AG04450 (cell line): Measurements from ENCODE around the gene C1orf105. TPM values are rescaled to one million over a fixed set of nuclear protein-coding genes. Genes with fewer than 3 reads are reported as not detected.
"Not testable (repeated sequence)": the region's sequence is repeated elsewhere in the genome, so short reads cannot be mapped to it uniquely, and the experiment has no call there.

Source experiments
- CTCF ChIA-PET: fragments of 300-600, 350-600 bp; formaldehyde crosslinking; extraction: SDS; loops from one replicate; lab custom pipeline; 2022; ENCODE audit warnings: antibody characterized with exemption, inconsistent platforms; lab: Charles Lee
- POLR2A ChIA-PET: fragments of 350-600 bp; formaldehyde crosslinking; extraction: SDS; loops from one replicate; lab custom pipeline; 2021; ENCODE audit warnings: antibody characterized with exemption, inconsistent platforms; lab: Yijun Ruan, JAX
- DNase-seq: peaks from one replicate; pipeline ENCODE4 v3.0.0-alpha.2; 2011; ENCODE audit warnings: low read depth, low spot score
- H3K27ac ChIP-seq: one replicate; pipeline ENCODE4 v1.5.1; 2012; ENCODE audit warnings: low read depth, low read length, control low read depth
- H3K27me3 ChIP-seq: one replicate; pipeline ENCODE4 v1.6.0; 2012; ENCODE audit warnings: low read length; ENCODE audit not compliant: control insufficient read depth, insufficient read depth
- H3K4me3 ChIP-seq: 2 replicates; pipeline ENCODE4 v1.5.1; 2011; ENCODE audit warnings: mild to moderate bottlenecking, low read depth, low read length, control low read depth
- H3K9me3 ChIP-seq: 2 replicates; pipeline ENCODE4 v1.5.1; 2012; ENCODE audit warnings: low read length; ENCODE audit not compliant: control insufficient read depth, insufficient read depth
- CTCF ChIP-seq: IDR thresholded peaks from 2 replicates; pipeline ENCODE4 v1.5.1; 2011; ENCODE audit warnings: low read depth, low read length, control low read depth, inconsistent platforms
- polyA plus RNA-seq: library from polyadenylated mRNA; depleted of rRNA; stranded (reverse); fragments of >200 nt; gene quantifications from 2 replicates; pipeline ENCODE4 v1.2.3, GENCODE V29; 2011

The C1orf105 gene
- polyA plus RNA-seq, 1 experiment = not detected

DNA sequence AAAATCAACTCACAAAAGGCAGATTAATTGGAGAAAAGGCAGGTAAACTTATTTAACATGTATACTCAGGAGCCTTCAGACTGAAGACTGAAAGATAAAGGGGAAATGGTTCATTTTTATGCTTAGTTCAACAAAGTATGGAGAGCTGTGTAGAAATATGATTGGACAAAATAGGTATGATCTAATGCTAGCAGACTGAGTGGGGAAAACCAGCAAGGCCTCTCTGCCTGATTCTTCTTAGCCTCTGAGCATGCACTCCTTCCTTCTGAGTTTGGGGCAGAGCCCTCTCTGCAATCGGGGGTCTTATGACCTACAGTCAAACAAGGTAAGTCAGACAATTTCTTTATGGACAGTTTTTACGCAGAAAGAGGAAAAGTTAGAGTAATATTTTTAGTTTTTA lies 73.7 kb downstream of the C1orf105 start:
- Histone ChIP-seq H3K27ac (no peak overlapping the region), H3K9me3 (no peaks in the 10 kb centered on the region), H3K27me3 (peaks cover 24% of the 10 kb centered on the region), H3K4me3 (no peak overlapping the region)
- CTCF ChIA-PET = no interaction called here
- POLR2A ChIA-PET = no interaction called here
- TF ChIP-seq CTCF = no peak
- DNase-seq = no peak

DNA sequence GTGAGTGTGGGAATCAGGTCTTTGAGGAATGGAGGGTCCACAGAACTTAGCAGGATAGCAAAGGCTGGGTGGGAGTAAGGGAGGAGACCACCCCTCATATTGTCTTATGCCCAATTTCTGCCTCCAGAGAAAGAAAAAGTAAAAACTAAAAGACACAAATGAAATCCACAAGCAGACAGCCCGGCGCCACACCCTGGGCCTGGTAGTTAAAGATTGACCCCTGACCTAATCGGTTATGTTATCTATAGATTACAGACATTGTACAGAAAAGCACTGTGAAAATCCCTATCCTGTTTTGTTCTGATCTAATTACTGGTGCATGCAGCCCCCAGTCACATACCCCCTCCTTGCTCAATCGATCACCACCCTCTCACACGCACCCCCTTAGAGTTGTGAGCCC lies 75.6 kb downstream of the C1orf105 start:
- H3K4me3 ChIP-seq, DNase-seq, CTCF ChIA-PET, POLR2A ChIA-PET, H3K27ac ChIP-seq, H3K9me3 ChIP-seq: not testable (repeated sequence)
- peaks cover 15% of the 10 kb centered on the region for H3K27me3 ChIP-seq

- Histone ChIP-seq H3K9me3 (no peaks in the 10 kb centered on the region), H3K27ac (no peak overlapping the region), H3K27me3 (peaks cover 15% of the 10 kb centered on the region), H3K4me3 (no peak overlapping the region)
- no peak for DNase-seq
- no peak for TF ChIP-seq CTCF
- ChIA-PET CTCF (interaction anchor here (0.6 to 0.8 kb wide), 2 partner anchors 10 to 102 kb away, joined by 3 to 7 read pairs; no protein-coding TSS in a partner anchor), POLR2A (no interaction called here)
Measured at GRCh38 chr1:172496678-172497077, 76.2 kb downstream of the C1orf105 start.

- CTCF ChIA-PET = interaction anchor here (0.6 to 0.8 kb wide), 2 partner anchors 11 to 103 kb away, joined by 3 to 7 read pairs; no protein-coding TSS in a partner anchor
- no peak for DNase-seq
- TF ChIP-seq CTCF = no peak
- no peaks in the 10 kb centered on the region for H3K9me3 ChIP-seq
- POLR2A ChIA-PET = no interaction called here
- peaks cover 11% of the 10 kb centered on the region for H3K27me3 ChIP-seq
- no peak overlapping the region for H3K4me3 ChIP-seq
- no peak overlapping the region for H3K27ac ChIP-seq
Measured at GRCh38 chr1:172497230-172497629, 76.7 kb downstream of the C1orf105 start.

GRCh38 chr1:172498857-172499256 lies 78.4 kb downstream of the C1orf105 start:
- Histone ChIP-seq H3K4me3 (no peak overlapping the region), H3K27ac (no peak overlapping the region), H3K27me3 (peaks cover 14% of the 10 kb centered on the region), H3K9me3 (no peaks in the 10 kb centered on the region)
- CTCF ChIA-PET = no interaction called here
- no peak for TF ChIP-seq CTCF
- POLR2A ChIA-PET = no interaction called here
- DNase-seq = no peak

DNA sequence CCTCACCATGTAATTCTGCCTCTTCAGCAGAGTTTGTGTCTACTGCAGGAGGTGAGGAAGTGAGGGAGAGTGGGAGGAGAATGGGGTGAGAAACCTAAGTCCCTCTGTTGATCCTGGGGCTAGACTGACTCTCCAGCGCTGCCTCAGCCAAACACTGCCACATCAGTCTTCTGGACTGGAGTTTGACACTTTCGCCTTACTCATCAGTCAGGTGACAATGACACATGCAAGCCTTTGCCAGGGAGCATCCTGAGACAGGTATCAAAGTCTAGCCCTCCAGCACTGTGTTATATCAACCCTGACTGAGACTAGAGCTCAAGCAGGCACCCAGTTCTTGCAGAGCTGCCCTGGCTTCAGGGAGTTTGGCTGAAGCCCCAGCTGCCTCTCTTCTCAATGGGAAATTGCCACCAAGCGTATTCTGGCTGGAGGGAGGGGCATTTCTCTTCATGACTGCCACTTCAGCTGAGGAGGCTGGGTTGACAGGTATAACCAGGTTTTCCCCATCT lies 79.2 kb downstream of the C1orf105 start:
- H3K27ac ChIP-seq = no peak overlapping the region
- TF ChIP-seq CTCF = no peak
- peaks cover 15% of the 10 kb centered on the region for H3K27me3 ChIP-seq
- H3K9me3 ChIP-seq = no peaks in the 10 kb centered on the region
- ChIA-PET CTCF (interaction anchor here (0.5 kb wide), 1 partner anchor 11 kb away, joined by 3 read pairs; no protein-coding TSS in a partner anchor), POLR2A (no interaction called here)
- no peak overlapping the region for H3K4me3 ChIP-seq
- no peak for DNase-seq
